Measurements from ENCODE around the gene HOXD1.

GRCh38 chr2:176187899-176188773, at the start of gene HOXD1:
- TF ChIP-seq CTCF (IDR thresholded peaks at IDR 0.05): no peak
- peak in 1 of 2 donors; percentile 23 for TF ChIP-seq POLR2A (IDR thresholded peaks at IDR 0.05)
